K562 (cell line): Measurements from ENCODE around the gene CCSER2. TPM values are rescaled to one million over a fixed set of nuclear protein-coding genes. Genes with fewer than 3 reads are reported as not detected.

Source experiments
- ATAC-seq: fragments of 200-7000 bp; cut with Tn5 transposase; 3 replicates; pipeline ENCODE4 v1.9.1; 2020; ENCODE audit warnings: moderate library complexity
- BruUV-seq: library from RNA; stranded (reverse); fragments of 400-500 nt; replicated peaks from 2 replicates; lab custom pipeline; 2021; lab: Mats Ljungman, UMichigan
- CTCF ChIA-PET: fragments of 300-600 bp; formaldehyde crosslinking; extraction: SDS; loops from one replicate; lab custom pipeline; 2021; ENCODE audit warnings: low intra/inter-chr PET ratio; lab: Yijun Ruan, JAX
- POLR2A ChIA-PET: fragments of 300-600, 350-650 bp; sonication (Branson Sonifier 250); formaldehyde crosslinking; extraction: SDS; loops from one replicate; lab custom pipeline; 2021; ENCODE audit warnings: antibody characterized with exemption, inconsistent platforms; lab: Yijun Ruan, JAX
- DNase-seq, 4 experiments: peaks; one replicate each; pipeline versions ENCODE4 v3.0.0 to v3.0.0-alpha.2; 2011 to 2018; ENCODE audit warnings: low spot score in 3 of 4, mixed read lengths in 3 of 4; ENCODE audit errors: extremely low read depth in 1 of 4
- FAIRE-seq: peaks from 2 replicates; lab custom pipeline; 2011; peaks lifted over from hg19 to GRCh38; lab: Jason Lieb, UNC
- H2AFZ ChIP-seq: 2 replicates; pipeline ENCODE4 v1.6.0; 2011; ENCODE audit warnings: low read depth, low read length, control low read depth, inconsistent platforms
- H3K27ac ChIP-seq: fragments of 200-600 bp; 3 replicates; pipeline ENCODE4 v1.8.0; 2011; ENCODE audit warnings: low read depth, mild to moderate bottlenecking, control low read depth, inconsistent platforms, low read length, moderate library complexity, mixed read lengths; ENCODE audit errors: extremely low read depth
- H3K27me3 ChIP-seq, 2 experiments: fragments of 300-600 bp in 1 of 2; 2 replicates in 1 of 2; 3 replicates in 1 of 2; pipeline versions ENCODE4 v1.6.0 to v1.8.0; 2011; ENCODE audit warnings: inconsistent platforms in 2 of 2, low read length in 2 of 2, mild to moderate bottlenecking in 1 of 2, mixed read lengths in 1 of 2, moderate library complexity in 1 of 2; ENCODE audit not compliant: control insufficient read depth in 2 of 2, insufficient read depth in 2 of 2
- H3K36me3 ChIP-seq: fragments of 300-600 bp; 3 replicates; pipeline ENCODE4 v1.8.0; 2011; ENCODE audit warnings: mild to moderate bottlenecking, low read length, inconsistent platforms; ENCODE audit not compliant: control insufficient read depth, insufficient read depth
- H3K4me1 ChIP-seq, 2 experiments: fragments of 200-600 bp in 1 of 2; replicated peaks in 1 of 2; 2 replicates in 1 of 2; 3 replicates in 1 of 2; pipeline versions ENCODE4 v1.5.1 to v1.8.0; 2011; ENCODE audit warnings: inconsistent platforms in 2 of 2, low read length in 2 of 2, mild to moderate bottlenecking in 1 of 2, mixed read lengths in 1 of 2, moderate library complexity in 1 of 2; ENCODE audit not compliant: control insufficient read depth in 2 of 2, insufficient read depth in 2 of 2
- H3K4me2 ChIP-seq: 2 replicates; pipeline ENCODE4 v1.6.1; 2011; ENCODE audit warnings: low read length, control low read depth, inconsistent platforms, mixed read lengths; ENCODE audit not compliant: insufficient read depth
- H3K4me3 ChIP-seq: fragments of 200-600 bp; sonication (generic), shearing (Covaris generic); 2 replicates; pipeline ENCODE4 v1.5.1; 2016; ENCODE audit warnings: control low read depth, inconsistent platforms
- H3K79me2 ChIP-seq: fragments of 200-600 bp; 3 replicates; pipeline ENCODE4 v1.8.0; 2011; ENCODE audit warnings: low read length, inconsistent platforms; ENCODE audit not compliant: control insufficient read depth, insufficient read depth
- H3K9ac ChIP-seq, 2 experiments: 2 replicates each; pipeline versions ENCODE4 v1.6.0 to v1.6.1; 2011; ENCODE audit warnings: low read depth in 2 of 2, low read length in 2 of 2, control low read depth in 1 of 2, inconsistent platforms in 1 of 2, mild to moderate bottlenecking in 1 of 2, mixed read lengths in 1 of 2; ENCODE audit not compliant: insufficient read depth in 1 of 2
- H3K9me1 ChIP-seq: one replicate; pipeline ENCODE4 v1.6.0; 2011; ENCODE audit warnings: inconsistent platforms, mild to moderate bottlenecking, low read length, moderate library complexity; ENCODE audit not compliant: control insufficient read depth, insufficient read depth
- H3K9me3 ChIP-seq: replicated peaks from 2 replicates; pipeline ENCODE4 v1.5.1; 2011; ENCODE audit warnings: low read depth, low read length, inconsistent platforms; ENCODE audit not compliant: control insufficient read depth, insufficient read depth
- H4K20me1 ChIP-seq: replicated peaks from 2 replicates; pipeline ENCODE4 v1.6.1; 2011; ENCODE audit warnings: low read length, inconsistent platforms, mixed read lengths; ENCODE audit not compliant: control insufficient read depth, insufficient read depth
- GTF2E2 ChIP-seq: fragments of 200-800 bp; sonication (Bioruptor generic); IDR thresholded peaks from 2 replicates; pipeline ENCODE4 v1.6.1; 2016; ENCODE audit warnings: missing genetic modification characterization, missing compliant biosample characterization
- NR0B1 ChIP-seq: fragments of 450-650 bp; IDR thresholded peaks from one replicate; pipeline ENCODE4 v1.6.1; 2018; ENCODE audit warnings: mild to moderate bottlenecking, moderate library complexity; ENCODE audit not compliant: partially characterized antibody
- POLR2G ChIP-seq: fragments of 200-400 bp; formaldehyde crosslinking; IDR thresholded peaks from 2 replicates; pipeline ENCODE4 v1.6.1; 2017; ENCODE audit warnings: low read depth, mild to moderate bottlenecking, antibody characterized with exemption, low read length, moderate library complexity
- PURB ChIP-seq: sonication (generic); formaldehyde crosslinking; IDR thresholded peaks from 2 replicates; pipeline ENCODE4 v1.9.0; 2021; ENCODE audit warnings: low read depth, mild to moderate bottlenecking, missing genetic modification reagents
- TAL1 ChIP-seq: fragments of 450-650 bp; IDR thresholded peaks from 2 replicates; pipeline ENCODE4 v1.6.1; 2016; ENCODE audit warnings: mild to moderate bottlenecking
- TEAD4 ChIP-seq, 2 experiments: sonication (generic) in 1 of 2; formaldehyde crosslinking in 1 of 2; IDR thresholded peaks; 2 replicates each; pipeline versions ENCODE4 v1.6.1 to v1.8.0; 2012 to 2022; ENCODE audit warnings: borderline replicate concordance in 1 of 2, inconsistent platforms in 1 of 2, low read length in 1 of 2, mild to moderate bottlenecking in 1 of 2, missing genetic modification reagents in 1 of 2
- TRIM25 ChIP-seq: fragments of 450-650 bp; IDR thresholded peaks from 2 replicates; pipeline ENCODE4 v1.7.0; 2016; ENCODE audit warnings: borderline replicate concordance
- ZNF311 ChIP-seq: fragments of 250-450 bp; sonication (Bioruptor Pico); IDR thresholded peaks from 2 replicates; pipeline ENCODE4 v1.4.0; 2020; ENCODE audit warnings: mild to moderate bottlenecking, moderate library complexity
- WGBS: fragments of 100-300 bp; shearing (Covaris generic); methylation state at CpG from one replicate; pipeline ENCODE4 v1.1.6; 2016; ENCODE audit warnings: low coverage, mixed read lengths; ENCODE audit not compliant: insufficient coverage; ENCODE audit errors: missing lambda C conversion rate; 5-methylcytosine and 5-hydroxymethylcytosine counted together
- in situ Hi-C: fragments of 300-500 bp; cut with MboI; formaldehyde crosslinking; loops from 4 replicates; pipeline ENCODE4 v1.15.0; 2018; ENCODE audit warnings: inconsistent platforms, mixed read lengths
- intact Hi-C: fragments of 100-400 bp; cut with micrococcal nuclease; formaldehyde crosslinking; loops from 2 replicates; pipeline ENCODE4 v1.14.2; 2022
- polyA plus RNA-seq, 8 experiments: library from polyadenylated mRNA; depleted of rRNA in 4 of 8; stranded (reverse) in 5 of 8; unstranded in 3 of 8; fragments of >200 nt; fragmentation: Nextera tagmentation in 2 of 8; fragmentation: Illumina TruSeq in 1 of 8; extraction: Ambion mirVana in 2 of 8; extraction: Trizol in 1 of 8; gene quantifications; 2 replicates each; pipeline versions ENCODE4 v1.2.1 to v1.2.3, GENCODE V29; 2011 to 2014; ENCODE audit warnings: inconsistent platforms in 1 of 8, missing spikeins in 1 of 8
- total RNA-seq, 7 experiments: library from RNA; depleted of rRNA in 6 of 7; stranded (reverse); fragments of >200 nt in 6 of 7; fragmentation: Illumina TruSeq in 2 of 7; extraction: Trizol in 2 of 7; gene quantifications; 2 replicates each; pipeline versions ENCODE4 v1.2.1 to v1.2.3, GENCODE V29; 2011 to 2021; ENCODE audit warnings: low replicate concordance in 1 of 7
- TF ChIP-seq, protein P1 (sequence below): sonication (generic); formaldehyde crosslinking; IDR thresholded peaks from 2 replicates; pipeline ENCODE4 v1.9.0; 2022; ENCODE audit warnings: mild to moderate bottlenecking, missing genetic modification reagents

CCSER2 gene
- total and polyA plus RNA-seq, 9 of the 15 experiments (the other 6 are each of a cell fraction or from before 2014, with no cell fraction given) = 2.7 to 15.1 (median 9.7) TPM

GRCh38 chr10:84291384-84291783, 37.0 kb upstream of the CCSER2 start (continued):
- TF ChIP-seq NR0B1 = no peak
- TF ChIP-seq, all 486 proteins: peak for 75

DNA sequence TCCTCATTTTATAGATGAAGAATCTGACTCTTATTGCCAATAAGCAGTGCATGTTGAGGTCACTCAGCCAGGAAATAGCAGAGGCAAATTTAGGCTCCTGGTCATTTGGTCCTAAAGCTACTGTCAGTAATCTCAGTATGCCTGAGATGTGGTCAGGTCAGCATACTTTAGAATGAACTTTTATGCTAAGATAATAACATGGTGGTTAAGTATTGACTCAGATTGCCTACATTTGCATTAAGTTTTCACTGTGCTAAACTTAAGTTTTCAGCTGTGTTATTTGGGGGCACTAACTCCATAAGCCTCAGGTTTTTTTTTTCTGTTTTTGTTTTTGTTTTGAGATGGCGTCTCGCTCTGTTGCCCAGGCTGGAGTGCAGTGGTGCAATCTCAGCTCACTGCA, 35.9 kb upstream of the CCSER2 start:
- Histone ChIP-seq H3K27me3 (no peaks in the 10 kb centered on the region), H3K4me2 (no peak overlapping the region), H3K36me3 (no peaks in the 10 kb centered on the region), H3K4me3 (no peak overlapping the region), H3K9me3 (no peaks in the 10 kb centered on the region), H3K27ac (no peak overlapping the region), H3K79me2 (no peaks in the 10 kb centered on the region), H3K9me1 (peaks cover 4% of the 10 kb centered on the region), H2AFZ (no peak overlapping the region), H3K4me1 (peaks cover 7 to 19% of the 10 kb centered on the region in 2 experiments; a peak in 4 of 5 replicates), H3K9ac (no peak overlapping the region), H4K20me1 (0 out of 2 replicates have a peak, but pooled peaks cover 7% of the 10 kb centered on the region)
- BruUV-seq = no TSS peak
- no peak for DNase-seq
- no peak for FAIRE-seq
- no peak for ATAC-seq
- intact Hi-C loops = no loop called here
- ChIA-PET CTCF (no interaction called here), POLR2A (interaction anchor here (1.6 to 1.8 kb wide), 4 partner anchors 10 to 36 kb away, joined by 4 to 12 read pairs (median 6); partner anchors contain the start of gene CCSER2)
- TF ChIP-seq PURB (CRISPR knock-in tag) (no peak), ZNF311 (CRISPR knock-in tag) (no peak), POLR2G (no peak), TAL1 (no peak), TRIM25 (no peak), GTF2E2 (tag) (0 out of 2 replicates have a peak, but pooled peaks have one; percentile 3), TEAD4 (IDR thresholded peaks at IDR 0.05; ENCODE audit: low read length) (no peak), TEAD4 (CRISPR knock-in tag; IDR thresholded peaks at IDR 0.05; ENCODE audit: borderline replicate concordance) (no peak)
- TF ChIP-seq, protein P1, sequence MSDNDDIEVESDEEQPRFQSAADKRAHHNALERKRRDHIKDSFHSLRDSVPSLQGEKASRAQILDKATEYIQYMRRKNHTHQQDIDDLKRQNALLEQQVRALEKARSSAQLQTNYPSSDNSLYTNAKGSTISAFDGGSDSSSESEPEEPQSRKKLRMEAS (CRISPR knock-in tag) = no peak
- WGBS = 100% methylated on average over 2 of the region's 2 CpGs
- in situ Hi-C loops = no loop called here
